K562 (cell line): ENCODE measurements around the gene UFC1. TPM values are rescaled to one million over a fixed set of nuclear protein-coding genes. Genes with fewer than 3 reads are reported as not detected.

Experiments
- ATAC-seq: fragments of 200-7000 bp; cut with Tn5 transposase; 3 replicates; pipeline ENCODE4 v1.9.1; 2020; ENCODE audit warnings: moderate library complexity
- BruUV-seq: library from RNA; stranded (reverse); fragments of 400-500 nt; replicated peaks from 2 replicates; lab custom pipeline; 2021; lab: Mats Ljungman, UMichigan
- CTCF ChIA-PET: fragments of 300-600 bp; formaldehyde crosslinking; extraction: SDS; loops from one replicate; lab custom pipeline; 2021; ENCODE audit warnings: low intra/inter-chr PET ratio; lab: Yijun Ruan, JAX
- POLR2A ChIA-PET: fragments of 300-600, 350-650 bp; sonication (Branson Sonifier 250); formaldehyde crosslinking; extraction: SDS; loops from one replicate; lab custom pipeline; 2021; ENCODE audit warnings: antibody characterized with exemption, inconsistent platforms; lab: Yijun Ruan, JAX
- DNase-seq, 4 experiments: peaks; one replicate each; pipeline versions ENCODE4 v3.0.0 to v3.0.0-alpha.2; 2011 to 2018; ENCODE audit warnings: low spot score in 3 of 4, mixed read lengths in 3 of 4; ENCODE audit errors: extremely low read depth in 1 of 4
- FAIRE-seq: peaks from 2 replicates; lab custom pipeline; 2011; peaks lifted over from hg19 to GRCh38; lab: Jason Lieb, UNC
- H2AFZ ChIP-seq: 2 replicates; pipeline ENCODE4 v1.6.0; 2011; ENCODE audit warnings: low read depth, low read length, control low read depth, inconsistent platforms
- H3K27ac ChIP-seq: fragments of 200-600 bp; 3 replicates; pipeline ENCODE4 v1.8.0; 2011; ENCODE audit warnings: low read depth, mild to moderate bottlenecking, control low read depth, inconsistent platforms, low read length, moderate library complexity, mixed read lengths; ENCODE audit errors: extremely low read depth
- H3K27me3 ChIP-seq, 2 experiments: fragments of 300-600 bp in 1 of 2; 2 replicates in 1 of 2; 3 replicates in 1 of 2; pipeline versions ENCODE4 v1.6.0 to v1.8.0; 2011; ENCODE audit warnings: inconsistent platforms in 2 of 2, low read length in 2 of 2, mild to moderate bottlenecking in 1 of 2, mixed read lengths in 1 of 2, moderate library complexity in 1 of 2; ENCODE audit not compliant: control insufficient read depth in 2 of 2, insufficient read depth in 2 of 2
- H3K36me3 ChIP-seq: fragments of 300-600 bp; 3 replicates; pipeline ENCODE4 v1.8.0; 2011; ENCODE audit warnings: mild to moderate bottlenecking, low read length, inconsistent platforms; ENCODE audit not compliant: control insufficient read depth, insufficient read depth
- H3K4me1 ChIP-seq, 2 experiments: fragments of 200-600 bp in 1 of 2; replicated peaks in 1 of 2; 2 replicates in 1 of 2; 3 replicates in 1 of 2; pipeline versions ENCODE4 v1.5.1 to v1.8.0; 2011; ENCODE audit warnings: inconsistent platforms in 2 of 2, low read length in 2 of 2, mild to moderate bottlenecking in 1 of 2, mixed read lengths in 1 of 2, moderate library complexity in 1 of 2; ENCODE audit not compliant: control insufficient read depth in 2 of 2, insufficient read depth in 2 of 2
- H3K4me2 ChIP-seq: 2 replicates; pipeline ENCODE4 v1.6.1; 2011; ENCODE audit warnings: low read length, control low read depth, inconsistent platforms, mixed read lengths; ENCODE audit not compliant: insufficient read depth
- H3K4me3 ChIP-seq: fragments of 200-600 bp; sonication (generic), shearing (Covaris generic); 2 replicates; pipeline ENCODE4 v1.5.1; 2016; ENCODE audit warnings: control low read depth, inconsistent platforms
- H3K79me2 ChIP-seq: fragments of 200-600 bp; 3 replicates; pipeline ENCODE4 v1.8.0; 2011; ENCODE audit warnings: low read length, inconsistent platforms; ENCODE audit not compliant: control insufficient read depth, insufficient read depth
- H3K9ac ChIP-seq, 2 experiments: 2 replicates each; pipeline versions ENCODE4 v1.6.0 to v1.6.1; 2011; ENCODE audit warnings: low read depth in 2 of 2, low read length in 2 of 2, control low read depth in 1 of 2, inconsistent platforms in 1 of 2, mild to moderate bottlenecking in 1 of 2, mixed read lengths in 1 of 2; ENCODE audit not compliant: insufficient read depth in 1 of 2
- H3K9me1 ChIP-seq: one replicate; pipeline ENCODE4 v1.6.0; 2011; ENCODE audit warnings: inconsistent platforms, mild to moderate bottlenecking, low read length, moderate library complexity; ENCODE audit not compliant: control insufficient read depth, insufficient read depth
- H3K9me3 ChIP-seq: replicated peaks from 2 replicates; pipeline ENCODE4 v1.5.1; 2011; ENCODE audit warnings: low read depth, low read length, inconsistent platforms; ENCODE audit not compliant: control insufficient read depth, insufficient read depth
- H4K20me1 ChIP-seq: replicated peaks from 2 replicates; pipeline ENCODE4 v1.6.1; 2011; ENCODE audit warnings: low read length, inconsistent platforms, mixed read lengths; ENCODE audit not compliant: control insufficient read depth, insufficient read depth
- DACH1 ChIP-seq: fragments of 450-650 bp; IDR thresholded peaks from 2 replicates; pipeline ENCODE4 v1.6.1; 2018; ENCODE audit not compliant: partially characterized antibody
- FOXK2 ChIP-seq, 2 experiments: fragments of 450-650 bp; IDR thresholded peaks in 1 of 2; conservative IDR thresholded peaks in 1 of 2; 2 replicates each; pipeline ENCODE4 v1.6.1; 2016; ENCODE audit warnings: low read depth in 2 of 2, mild to moderate bottlenecking in 1 of 2
- GATAD2B ChIP-seq: fragments of 450-650 bp; IDR thresholded peaks from 2 replicates; pipeline ENCODE4 v1.6.1; 2017; ENCODE audit warnings: mild to moderate bottlenecking, borderline replicate concordance
- GMEB1 ChIP-seq: fragments of 250-450 bp; sonication (Bioruptor Pico); IDR thresholded peaks from 2 replicates; pipeline ENCODE4 v1.4.0; 2020; ENCODE audit warnings: mild to moderate bottlenecking
- HDAC8 ChIP-seq: fragments of 450-650 bp; IDR thresholded peaks from 2 replicates; pipeline ENCODE4 v1.6.1; 2016; ENCODE audit warnings: mild to moderate bottlenecking, missing genetic modification characterization, moderate library complexity, missing compliant biosample characterization
- L3MBTL2 ChIP-seq: fragments of 450-650 bp; IDR thresholded peaks from 2 replicates; pipeline ENCODE4 v1.6.1; 2016; ENCODE audit warnings: mild to moderate bottlenecking, moderate library complexity
- MCM2 ChIP-seq: fragments of 450-650 bp; IDR thresholded peaks from 2 replicates; pipeline ENCODE4 v1.6.1; 2017; ENCODE audit warnings: low read depth, mild to moderate bottlenecking
- MYBL2 ChIP-seq, 2 experiments: fragments of 450-650 bp in 1 of 2; sonication (generic) in 1 of 2; formaldehyde crosslinking in 1 of 2; IDR thresholded peaks; 2 replicates each; pipeline versions ENCODE4 v1.6.1 to v1.8.1; 2017 to 2022; ENCODE audit warnings: borderline replicate concordance in 1 of 2, inconsistent platforms in 1 of 2, low read depth in 1 of 2, mild to moderate bottlenecking in 1 of 2, missing genetic modification reagents in 1 of 2, moderate library complexity in 1 of 2
- NFE2L1 ChIP-seq: fragments of 450-650 bp; IDR thresholded peaks from 2 replicates; pipeline ENCODE4 v1.6.1; 2016; ENCODE audit warnings: missing genetic modification characterization, low read depth, mild to moderate bottlenecking, missing compliant biosample characterization, moderate library complexity, borderline replicate concordance
- NFIC ChIP-seq: fragments of 450-650 bp; IDR thresholded peaks from 2 replicates; pipeline ENCODE4 v1.6.1; 2017; ENCODE audit warnings: mild to moderate bottlenecking, inconsistent platforms
- POLR2A ChIP-seq: fragments of 450-650 bp; conservative IDR thresholded peaks from 2 replicates; pipeline ENCODE4 v1.6.1; 2016
- POLR2H ChIP-seq: IDR thresholded peaks from 2 replicates; pipeline ENCODE4 v1.6.1; 2016; ENCODE audit warnings: missing genetic modification characterization, low read depth, mild to moderate bottlenecking, control low read depth, missing compliant biosample characterization, moderate library complexity
- RBFOX2 ChIP-seq: fragments of 200-400 bp; formaldehyde crosslinking; IDR thresholded peaks from 2 replicates; pipeline ENCODE4 v1.6.1; 2017; ENCODE audit warnings: low read depth, mild to moderate bottlenecking, low read length, moderate library complexity
- SPI1 ChIP-seq: IDR thresholded peaks from 2 replicates; pipeline ENCODE4 v1.6.1; 2011; ENCODE audit warnings: low read depth, low read length, control low read depth, borderline replicate concordance
- SREBF1 ChIP-seq: fragments of 150-350 bp; IDR thresholded peaks from 2 replicates; pipeline ENCODE4 v1.6.1; 2014; ENCODE audit warnings: antibody characterized with exemption, low read depth, low read length, borderline replicate concordance
- ZNF133 ChIP-seq: fragments of 250-450 bp; sonication (Bioruptor Pico); IDR thresholded peaks from 2 replicates; pipeline ENCODE4 v1.4.0; 2020; ENCODE audit warnings: mild to moderate bottlenecking
- ZNF354B ChIP-seq: fragments of 250-450 bp; sonication (Bioruptor Pico); IDR thresholded peaks from 2 replicates; pipeline ENCODE4 v1.4.0; 2020
- ZNF778 ChIP-seq: fragments of 450-650 bp; formaldehyde crosslinking; IDR thresholded peaks from 2 replicates; pipeline ENCODE4 v1.4.0; 2020; ENCODE audit warnings: mild to moderate bottlenecking, moderate library complexity
- WGBS: fragments of 100-300 bp; shearing (Covaris generic); methylation state at CpG from one replicate; pipeline ENCODE4 v1.1.6; 2016; ENCODE audit warnings: low coverage, mixed read lengths; ENCODE audit not compliant: insufficient coverage; ENCODE audit errors: missing lambda C conversion rate; 5-methylcytosine and 5-hydroxymethylcytosine counted together
- in situ Hi-C: fragments of 300-500 bp; cut with MboI; formaldehyde crosslinking; loops from 4 replicates; pipeline ENCODE4 v1.15.0; 2018; ENCODE audit warnings: inconsistent platforms, mixed read lengths
- intact Hi-C: fragments of 100-400 bp; cut with micrococcal nuclease; formaldehyde crosslinking; loops from 2 replicates; pipeline ENCODE4 v1.14.2; 2022
- polyA plus RNA-seq, 8 experiments: library from polyadenylated mRNA; depleted of rRNA in 4 of 8; stranded (reverse) in 5 of 8; unstranded in 3 of 8; fragments of >200 nt; fragmentation: Nextera tagmentation in 2 of 8; fragmentation: Illumina TruSeq in 1 of 8; extraction: Ambion mirVana in 2 of 8; extraction: Trizol in 1 of 8; gene quantifications; 2 replicates each; pipeline versions ENCODE4 v1.2.1 to v1.2.3, GENCODE V29; 2011 to 2014; ENCODE audit warnings: inconsistent platforms in 1 of 8, missing spikeins in 1 of 8
- total RNA-seq, 7 experiments: library from RNA; depleted of rRNA in 6 of 7; stranded (reverse); fragments of >200 nt in 6 of 7; fragmentation: Illumina TruSeq in 2 of 7; extraction: Trizol in 2 of 7; gene quantifications; 2 replicates each; pipeline versions ENCODE4 v1.2.1 to v1.2.3, GENCODE V29; 2011 to 2021; ENCODE audit warnings: low replicate concordance in 1 of 7

The UFC1 gene
- total and polyA plus RNA-seq, 9 of the 15 experiments (the other 6 are each of a cell fraction or from before 2014, with no cell fraction given), result 92.8 to 220 (median 161) TPM

- TF ChIP-seq NFE2L1 (no peak), MCM2 (no peak), ZNF133 (CRISPR knock-in tag) (no peak), RBFOX2 (no peak), GATAD2B (no peak), FOXK2 (conservative IDR thresholded peaks at IDR 0.05 in 1 of 2, IDR thresholded peaks at IDR 0.05 in 1 of 2; ENCODE audit: low read depth in 2 of 2) (no peak), SREBF1 (no peak), HDAC8 (tag) (no peak)
Measured at GRCh38 chr1:161137881-161138280, 15.9 kb upstream of the UFC1 start (continued).

- intact Hi-C loops, result loop anchor here (2.0 to 10.0 kb wide), 4 partner anchors 42 to 414 kb away; no protein-coding TSS in a partner anchor
- no peaks in the 10 kb centered on the region for H3K27me3 ChIP-seq
- TF ChIP-seq L3MBTL2 (no peak), POLR2H (tag) (no peak), POLR2A (no peak), ZNF354B (CRISPR knock-in tag) (no peak), DACH1 (no peak), MYBL2 (IDR thresholded peaks at IDR 0.05; ENCODE audit: low read depth) (no peak), MYBL2 (CRISPR knock-in tag; IDR thresholded peaks at IDR 0.05; ENCODE audit: borderline replicate concordance) (no peak), NFIC (no peak), GMEB1 (CRISPR knock-in tag) (no peak), ZNF778 (CRISPR knock-in tag) (no peak), SPI1 (no peak)
- H3K27ac ChIP-seq, result no peak overlapping the region
- in situ Hi-C loops, result no loop called here
- H3K4me1 ChIP-seq, result peaks cover 0 to 8% of the 10 kb centered on the region in 2 experiments; a peak in 3 of 5 replicates
- peaks cover 2% of the 10 kb centered on the region; the same call in 1 of the 3 replicates for H3K36me3 ChIP-seq
- no peak overlapping the region for H2AFZ ChIP-seq
- ChIA-PET CTCF (interaction anchor here (0.5 to 2.2 kb wide), 2 partner anchors 66 to 195 kb away, joined by 3 to 15 read pairs; no protein-coding TSS in a partner anchor), POLR2A (interaction anchor here (0.6 to 1.7 kb wide), 5 partner anchors 11 to 178 kb away, joined by 3 to 8 read pairs (median 3); partner anchors contain the start of genes UFC1 and USF1)
- no peaks in the 10 kb centered on the region for H3K9me3 ChIP-seq
- no TSS peak for BruUV-seq
- no peak overlapping the region for H3K4me2 ChIP-seq
- no peak for FAIRE-seq
- ATAC-seq, result no peak
- H3K79me2 ChIP-seq, result peaks cover 17% of the 10 kb centered on the region
- no peaks in the 10 kb centered on the region for H4K20me1 ChIP-seq
- WGBS, result 75% methylated on average over 1 of the region's 1 CpG
- no peak overlapping the region for H3K9ac ChIP-seq
- DNase-seq, result no peak
- H3K9me1 ChIP-seq, result no peaks in the 10 kb centered on the region
- H3K4me3 ChIP-seq, result no peak overlapping the region
Measured at GRCh38 chr1:161138431-161138830, 15.3 kb upstream of the UFC1 start.
